ENCODE measurements around the gene ABCA7.

- TF ChIP-seq CTCF (IDR thresholded peaks at IDR 0.05 in 4 of 5, conservative IDR thresholded peaks at IDR 0.05 in 1 of 5): no peak
- no peak for TF ChIP-seq POLR2A (IDR thresholded peaks at IDR 0.05)
Measured at GRCh38 chr19:1013218-1013617, 26.7 kb upstream of the ABCA7 start.
